SK-N-SH treated with all-trans-retinoic acid at 6 μM for 48 hours (cell line): ENCODE results near the gene IGSF11.

ENCODE experiments used
- ATAC-seq: fragments of 200-7000 bp; cut with Tn5 transposase; 3 replicates; pipeline ENCODE4 v1.9.1; 2020; ENCODE audit warnings: mild to moderate bottlenecking, moderate library complexity
- ARNTL ChIP-seq: fragments of 450-650 bp; formaldehyde crosslinking; IDR thresholded peaks from 2 replicates; pipeline ENCODE4 v1.5.0; 2020; ENCODE audit warnings: low read depth, mild to moderate bottlenecking, moderate library complexity, borderline replicate concordance
- CREB5 ChIP-seq: fragments of 250-450 bp; sonication (Bioruptor Pico); IDR thresholded peaks from 2 replicates; pipeline ENCODE4 v1.5.1; 2020; ENCODE audit warnings: low read depth, mild to moderate bottlenecking, moderate library complexity
- CSDC2 ChIP-seq: fragments of 250-450 bp; sonication (Bioruptor Pico); IDR thresholded peaks from 2 replicates; pipeline ENCODE4 v1.5.0; 2020; ENCODE audit warnings: mild to moderate bottlenecking, moderate library complexity
- ESRRG ChIP-seq: fragments of 250-450 bp; sonication (Bioruptor Pico); IDR thresholded peaks from 2 replicates; pipeline ENCODE4 v1.6.1; 2021; ENCODE audit warnings: mild to moderate bottlenecking
- GLIS3 ChIP-seq: fragments of 250-450 bp; sonication (Bioruptor Pico); IDR thresholded peaks from 2 replicates; pipeline ENCODE4 v1.5.0; 2020; ENCODE audit warnings: mild to moderate bottlenecking, moderate library complexity
- ISL1 ChIP-seq: fragments of 250-450 bp; sonication (Bioruptor Pico); IDR thresholded peaks from 2 replicates; pipeline ENCODE4 v2.1.2; 2022; ENCODE audit warnings: mild to moderate bottlenecking, moderate library complexity
- POU6F1 ChIP-seq: fragments of 250-450 bp; sonication (Bioruptor Pico); IDR thresholded peaks from 2 replicates; pipeline ENCODE4 v1.8.0; 2021; ENCODE audit warnings: low read depth, mild to moderate bottlenecking, moderate library complexity, borderline replicate concordance
- PPARA ChIP-seq: fragments of 250-450 bp; sonication (Bioruptor Pico); IDR thresholded peaks from 2 replicates; pipeline ENCODE4 v1.5.0; 2020; ENCODE audit warnings: mild to moderate bottlenecking, borderline replicate concordance
- RARB ChIP-seq: fragments of 250-450 bp; sonication (Bioruptor Pico); IDR thresholded peaks from 2 replicates; pipeline ENCODE4 v1.8.0; 2021; ENCODE audit warnings: mild to moderate bottlenecking, moderate library complexity
- SNAI2 ChIP-seq: fragments of 250-450 bp; sonication (Bioruptor Pico); IDR thresholded peaks from 2 replicates; pipeline ENCODE4 v1.5.0; 2020; ENCODE audit warnings: mild to moderate bottlenecking, moderate library complexity
- TCF4 ChIP-seq: fragments of 250-450 bp; sonication (Bioruptor Pico); IDR thresholded peaks from 2 replicates; pipeline ENCODE4 v1.8.0; 2021; ENCODE audit warnings: mild to moderate bottlenecking, moderate library complexity, borderline replicate concordance
- TOX ChIP-seq: fragments of 250-450 bp; sonication (Bioruptor Pico); IDR thresholded peaks from 2 replicates; pipeline ENCODE4 v1.8.0; 2021; ENCODE audit warnings: mild to moderate bottlenecking, moderate library complexity, borderline replicate concordance
- TSHZ2 ChIP-seq: fragments of 250-450 bp; sonication (Bioruptor Pico); IDR thresholded peaks from 2 replicates; pipeline ENCODE4 v1.5.0; 2020; ENCODE audit warnings: mild to moderate bottlenecking, moderate library complexity
- ZFP3 ChIP-seq: fragments of 250-450 bp; sonication (Bioruptor Pico); IDR thresholded peaks from 2 replicates; pipeline ENCODE4 v1.5.0; 2020; ENCODE audit warnings: mild to moderate bottlenecking, moderate library complexity
- ZFP30 ChIP-seq: fragments of 450-650 bp; formaldehyde crosslinking; IDR thresholded peaks from 2 replicates; pipeline ENCODE4 v1.5.0; 2022; ENCODE audit warnings: mild to moderate bottlenecking, moderate library complexity
- ZNF565 ChIP-seq: fragments of 450-650 bp; formaldehyde crosslinking; conservative IDR thresholded peaks from 2 replicates; pipeline ENCODE4 v1.5.0; 2020; ENCODE audit warnings: low read depth, mild to moderate bottlenecking, moderate library complexity
- ZNF70 ChIP-seq: fragments of 450-650 bp; formaldehyde crosslinking; IDR thresholded peaks from 2 replicates; pipeline ENCODE4 v1.5.0; 2020; ENCODE audit warnings: mild to moderate bottlenecking, moderate library complexity
- ZNF8 ChIP-seq: fragments of 450-650 bp; formaldehyde crosslinking; IDR thresholded peaks from 2 replicates; pipeline ENCODE4 v1.5.0; 2020; ENCODE audit warnings: mild to moderate bottlenecking, moderate library complexity
- TF ChIP-seq, protein P1 (sequence below): fragments of 250-450 bp; sonication (Bioruptor Pico); IDR thresholded peaks from 2 replicates; pipeline ENCODE4 v1.5.1; 2021; ENCODE audit warnings: mild to moderate bottlenecking, moderate library complexity

IGSF11 gene

GRCh38 chr3:118938183-118938961 lies 96.3 kb downstream of the IGSF11 start:
- no peak for TF ChIP-seq ZFP30 (CRISPR knock-in tag)
- no peak for TF ChIP-seq ZNF70 (CRISPR knock-in tag)
- TF ChIP-seq GLIS3 (CRISPR knock-in tag) = no peak
- no peak for TF ChIP-seq SNAI2 (CRISPR knock-in tag)
- TF ChIP-seq ZNF8 (CRISPR knock-in tag) = no peak
- TF ChIP-seq RARB (CRISPR knock-in tag) = no peak
- TF ChIP-seq TSHZ2 (CRISPR knock-in tag) = no peak
- TF ChIP-seq ZNF565 = no peak
- ATAC-seq = no peak

DNA sequence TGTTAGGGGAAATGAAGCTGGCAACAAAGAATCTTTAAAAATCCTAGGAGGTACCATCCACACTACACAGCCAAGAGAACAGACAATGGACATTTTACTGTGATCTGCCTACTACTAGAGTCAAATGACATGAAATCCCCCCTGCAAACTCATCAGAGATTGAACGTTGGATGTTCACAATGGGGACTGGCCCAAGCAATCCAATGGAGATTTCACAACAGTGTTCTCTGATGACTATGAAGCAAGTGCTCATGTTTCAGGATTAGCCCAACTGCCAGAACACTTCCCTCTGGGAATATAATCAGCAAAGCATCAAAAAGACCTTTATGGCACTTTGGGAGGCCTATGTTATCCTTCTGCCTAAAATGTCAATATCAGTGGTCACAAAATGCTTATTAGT lies 97.8 kb downstream of the IGSF11 start:
- TF ChIP-seq TOX (CRISPR knock-in tag) (no peak), ZFP3 (CRISPR knock-in tag) (no peak), ARNTL (CRISPR knock-in tag) (no peak)
- TF ChIP-seq, protein P1, sequence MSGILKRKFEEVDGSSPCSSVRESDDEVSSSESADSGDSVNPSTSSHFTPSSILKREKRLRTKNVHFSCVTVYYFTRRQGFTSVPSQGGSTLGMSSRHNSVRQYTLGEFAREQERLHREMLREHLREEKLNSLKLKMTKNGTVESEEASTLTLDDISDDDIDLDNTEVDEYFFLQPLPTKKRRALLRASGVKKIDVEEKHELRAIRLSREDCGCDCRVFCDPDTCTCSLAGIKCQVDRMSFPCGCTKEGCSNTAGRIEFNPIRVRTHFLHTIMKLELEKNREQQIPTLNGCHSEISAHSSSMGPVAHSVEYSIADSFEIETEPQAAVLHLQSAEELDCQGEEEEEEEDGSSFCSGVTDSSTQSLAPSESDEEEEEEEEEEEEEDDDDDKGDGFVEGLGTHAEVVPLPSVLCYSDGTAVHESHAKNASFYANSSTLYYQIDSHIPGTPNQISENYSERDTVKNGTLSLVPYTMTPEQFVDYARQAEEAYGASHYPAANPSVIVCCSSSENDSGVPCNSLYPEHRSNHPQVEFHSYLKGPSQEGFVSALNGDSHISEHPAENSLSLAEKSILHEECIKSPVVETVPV = no peak
- no peak for ATAC-seq

DNA sequence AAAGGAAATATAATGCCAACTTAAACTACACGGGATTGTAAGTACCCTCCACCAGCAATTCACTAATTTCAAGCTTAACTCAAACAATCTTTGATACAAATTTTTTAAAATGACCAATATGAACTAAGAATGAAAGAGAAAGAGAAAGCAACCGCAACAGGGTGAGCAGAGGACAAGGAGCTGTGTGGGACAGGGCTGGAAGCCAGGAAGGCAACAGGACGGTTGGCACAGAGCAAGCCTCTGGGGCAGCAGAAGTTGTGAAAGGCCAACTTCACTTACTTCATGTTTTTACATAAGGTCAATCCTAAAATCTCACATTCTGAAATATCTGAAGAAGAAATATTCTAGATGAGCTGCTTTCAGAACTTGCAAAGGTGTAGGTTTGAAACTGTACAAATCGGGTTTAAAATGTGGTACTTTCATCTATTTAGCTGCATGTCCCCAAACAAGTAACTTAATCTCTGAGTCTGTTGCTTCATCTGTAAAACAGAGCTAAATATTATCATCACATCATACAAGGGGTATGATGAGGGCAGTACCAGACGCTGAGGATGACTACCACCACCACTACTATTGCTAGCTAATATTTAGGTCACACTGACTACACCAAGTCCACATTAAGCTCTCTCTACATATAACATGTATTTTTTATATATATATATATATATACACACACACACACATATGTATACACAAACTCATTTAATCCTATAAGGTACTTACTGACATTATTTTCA lies 101.7 kb downstream of the IGSF11 start:
- no peak for ATAC-seq
- no peak for TF ChIP-seq POU6F1 (CRISPR knock-in tag)
- TF ChIP-seq ARNTL (CRISPR knock-in tag) = no peak
- TF ChIP-seq CREB5 (CRISPR knock-in tag) = no peak
- no peak for TF ChIP-seq ZFP3 (CRISPR knock-in tag)
- TF ChIP-seq ZNF565 = no peak
- TF ChIP-seq ISL1 (CRISPR knock-in tag) = no peak
- TF ChIP-seq TCF4 (CRISPR knock-in tag) = no peak
- TF ChIP-seq ZNF8 (CRISPR knock-in tag) = no peak
- no peak for TF ChIP-seq GLIS3 (CRISPR knock-in tag)
- no peak for TF ChIP-seq CSDC2
- TF ChIP-seq ZFP30 (CRISPR knock-in tag) = no peak
- TF ChIP-seq, protein P1 = no peak
- no peak for TF ChIP-seq TOX (CRISPR knock-in tag)
- TF ChIP-seq PPARA (CRISPR knock-in tag) = no peak
- TF ChIP-seq ESRRG (CRISPR knock-in tag) = no peak
